Activated T-helper 1 cell treated with Interleukin-2 at 50 U/mL for 16 hours (primary cell): ENCODE data around the gene ZNF511.

Source experiments
- DNase-seq: peaks from one replicate; pipeline ENCODE4 v3.0.0-alpha.2; 2020; ENCODE audit warnings: low read depth

ZNF511 gene

GRCh38 chr10:133292919-133293809, 15.6 kb upstream of the ZNF511 start:
- no peak for DNase-seq

- no peak for DNase-seq
Measured at GRCh38 chr10:133293810-133294119, 14.9 kb upstream of the ZNF511 start.

DNA sequence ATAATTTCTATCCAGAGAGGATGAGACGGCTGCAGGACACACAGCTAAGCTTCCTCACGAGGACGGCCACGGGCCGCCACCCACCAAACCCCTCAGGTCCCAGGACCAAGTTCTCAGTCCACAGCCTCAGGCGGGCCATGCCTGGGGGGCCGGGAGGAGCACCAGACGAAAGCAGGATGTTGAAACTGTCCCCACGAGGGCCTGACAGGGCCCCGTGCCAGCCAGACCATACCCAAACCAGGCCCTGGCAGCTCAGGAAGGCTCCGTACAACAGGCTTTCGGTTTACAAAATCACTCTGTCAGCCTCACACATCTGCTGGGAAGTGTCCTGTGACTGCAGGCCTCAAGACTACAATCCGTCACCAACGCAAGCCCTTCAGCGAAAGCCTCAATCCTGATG, 14.5 kb upstream of the ZNF511 start:
- DNase-seq = no peak

DNA sequence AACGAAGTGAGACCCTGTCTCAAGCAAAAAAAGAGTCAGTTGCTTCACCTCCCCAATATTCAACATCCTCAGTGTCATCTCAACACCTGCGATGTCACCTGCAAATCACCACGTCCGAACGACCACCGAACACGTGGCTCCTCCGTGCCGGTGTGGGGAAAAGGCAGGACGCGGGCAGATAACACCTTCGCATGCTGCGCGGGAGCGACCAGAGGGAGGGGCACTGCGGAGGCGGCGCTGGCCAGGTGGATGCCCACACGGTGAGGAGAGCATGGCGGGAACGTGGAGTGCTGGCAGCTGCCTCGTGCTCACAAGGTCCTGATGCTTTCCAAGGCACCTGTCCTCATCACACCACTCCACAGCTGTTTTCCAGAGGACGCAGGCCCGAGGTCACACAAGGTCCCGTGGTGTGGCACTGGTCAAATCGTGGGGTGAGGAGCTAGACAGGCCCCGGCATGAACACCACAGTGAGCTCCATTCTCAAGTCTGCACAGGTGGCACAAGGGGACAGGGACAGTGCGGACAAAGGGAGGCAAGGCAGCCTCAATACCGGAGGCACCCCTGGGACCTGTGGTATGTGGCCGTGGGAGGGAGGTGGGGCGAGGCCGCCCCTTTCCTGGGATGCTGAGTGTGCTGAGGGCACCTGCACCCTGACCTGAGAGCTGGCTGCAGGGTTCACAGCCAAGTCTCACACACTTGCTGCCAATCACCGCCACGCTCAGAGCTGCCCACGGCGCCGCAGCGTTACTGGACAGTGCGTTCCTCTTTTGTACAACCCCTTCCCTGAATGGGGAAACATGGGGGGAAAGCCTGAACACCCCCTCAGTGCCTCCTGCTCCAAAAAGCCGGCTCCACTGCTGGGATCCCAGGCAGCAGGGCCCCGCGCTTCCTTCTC, 13.0 kb upstream of the ZNF511 start:
- no peak for DNase-seq

DNA sequence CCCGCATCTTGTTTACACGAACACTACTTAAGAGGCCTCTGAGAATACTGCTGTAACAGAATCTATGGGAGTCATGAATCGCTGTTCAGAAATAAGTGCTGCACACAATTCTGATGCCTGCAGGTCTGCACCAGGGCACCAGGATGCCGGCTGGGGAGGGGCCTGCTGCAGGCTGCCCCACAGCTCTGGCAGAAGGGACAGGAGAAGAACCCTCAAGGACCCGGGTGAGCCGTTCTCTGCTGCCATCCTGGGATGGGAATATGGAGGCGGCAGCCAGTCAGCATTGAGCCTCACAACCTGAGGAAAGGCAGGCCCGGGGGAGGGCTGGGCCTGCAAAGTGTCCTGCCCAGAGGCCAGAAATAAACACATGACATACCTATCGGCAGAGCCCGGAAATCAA, 11.2 kb upstream of the ZNF511 start:
- DNase-seq = no peak

DNA sequence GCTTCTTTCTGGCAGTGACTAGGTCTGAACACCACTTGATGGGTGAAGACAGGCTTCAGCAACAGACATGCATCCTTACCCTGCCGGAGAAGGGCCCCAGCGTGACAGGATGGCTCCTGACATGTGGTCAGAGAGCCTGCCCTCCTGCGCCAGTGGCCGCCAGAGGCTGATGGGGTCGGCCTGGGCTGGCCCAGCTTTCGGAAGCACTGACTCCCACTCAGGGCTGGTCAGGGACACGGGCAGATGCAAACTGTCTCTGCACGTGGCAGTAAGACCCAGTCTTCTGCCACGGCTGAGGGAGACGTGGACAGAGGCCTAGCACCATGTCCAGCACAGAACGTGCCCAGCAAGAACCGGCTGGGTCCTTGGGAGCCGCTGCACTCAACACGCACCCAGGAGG, 10.2 kb upstream of the ZNF511 start:
- DNase-seq = no peak

DNA sequence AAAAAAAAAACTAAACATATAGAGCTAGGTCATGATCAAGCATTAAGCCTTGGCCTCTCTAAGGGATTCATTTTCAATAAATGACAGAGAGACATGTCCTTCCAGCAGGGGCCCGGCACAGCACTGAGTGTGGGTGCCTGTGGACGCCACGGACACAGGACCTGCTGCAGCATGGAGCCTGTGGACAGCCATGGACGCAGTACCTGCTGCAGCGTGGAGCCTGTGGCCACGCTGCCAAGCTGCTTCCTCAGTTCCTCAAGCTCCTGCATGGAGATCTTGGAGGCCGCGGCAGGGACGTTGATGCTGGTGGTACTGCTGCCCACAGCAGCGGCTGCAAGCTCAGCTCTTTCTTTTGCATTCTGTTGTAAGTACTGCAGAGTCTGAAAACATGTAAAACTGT, 9.5 kb upstream of the ZNF511 start:
- DNase-seq = no peak

GRCh38 chr10:133299738-133300137, 9.0 kb upstream of the ZNF511 start:
- no peak for DNase-seq

DNA sequence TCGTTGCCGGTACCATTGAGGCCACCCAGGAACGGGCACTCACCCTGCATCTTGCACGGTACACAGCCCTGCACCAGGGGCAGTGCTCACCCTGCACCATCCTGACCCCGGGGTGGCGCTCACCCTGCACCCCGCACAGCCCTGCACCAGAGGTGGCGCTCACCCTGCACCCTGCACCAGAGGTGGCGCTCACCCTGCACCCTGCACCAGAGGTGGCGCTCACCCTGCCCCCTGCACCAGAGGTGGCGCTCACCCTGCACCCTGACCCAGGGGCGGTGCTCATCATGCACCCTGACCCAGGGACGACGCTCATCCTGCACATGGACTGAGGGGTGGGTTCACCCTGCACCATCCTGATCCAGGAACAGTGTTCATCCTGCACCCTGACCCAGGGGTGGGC, 6.5 kb upstream of the ZNF511 start:
- no peak for DNase-seq

DNA sequence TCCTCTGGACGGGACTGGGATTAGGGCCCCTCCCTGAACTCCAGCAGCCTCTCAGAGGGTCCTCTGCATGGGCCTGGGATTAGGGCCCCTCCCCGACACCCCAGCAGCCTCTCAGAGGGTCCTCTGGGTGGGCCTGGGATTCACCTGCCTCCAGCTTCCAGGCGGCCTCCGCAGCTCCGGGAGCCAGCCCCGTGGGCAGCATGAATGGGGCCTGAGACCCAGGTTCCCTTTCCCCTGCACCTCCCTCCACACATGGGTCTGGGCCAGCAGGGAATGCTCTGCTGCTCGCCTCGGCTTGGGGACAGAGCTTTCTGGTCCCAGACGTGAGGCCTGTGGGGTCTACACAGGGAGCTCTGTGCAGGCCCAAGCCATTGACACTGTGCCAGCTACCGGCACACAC, 5.5 kb upstream of the ZNF511 start:
- DNase-seq = no peak

- no peak for DNase-seq
Measured at GRCh38 chr10:133306097-133306476, 2.6 kb upstream of the ZNF511 start.

DNA sequence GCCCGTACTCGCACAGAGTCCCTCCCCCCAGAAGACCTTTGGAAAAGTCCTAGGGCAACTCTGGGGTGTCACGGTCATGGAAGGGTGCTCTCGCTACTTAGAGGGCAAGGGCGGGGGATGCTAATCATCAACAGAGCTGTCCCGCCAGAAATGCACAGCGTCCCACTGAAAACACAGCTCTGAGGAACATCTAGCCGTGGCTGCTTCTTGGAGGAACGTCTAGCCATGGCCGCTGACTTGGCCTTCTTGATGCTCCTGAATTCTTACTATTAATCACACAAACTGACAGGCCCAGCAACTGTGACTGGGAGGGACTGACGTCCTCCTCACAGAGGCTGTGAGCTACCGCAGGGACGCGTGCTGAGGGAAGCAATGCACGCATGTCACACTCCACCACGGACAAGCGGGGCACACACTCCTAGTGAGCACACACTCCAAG, 1.8 kb upstream of the ZNF511 start:
- no peak for DNase-seq

- DNase-seq = peak; percentile 71
Measured at GRCh38 chr10:133307776-133308420, 816 bp upstream of the ZNF511 start.

- peak; percentile 86 for DNase-seq
Measured at GRCh38 chr10:133309100-133309719, 496 bp downstream of the ZNF511 start.

- DNase-seq = no peak
Measured at GRCh38 chr10:133309720-133310398, 1.1 kb downstream of the ZNF511 start.

GRCh38 chr10:133310399-133310755, 1.7 kb downstream of the ZNF511 start:
- DNase-seq = no peak

GRCh38 chr10:133310789-133311188, 2.1 kb downstream of the ZNF511 start:
- no peak for DNase-seq

- no peak for DNase-seq
Measured at GRCh38 chr10:133311570-133311969, 2.9 kb downstream of the ZNF511 start.

DNA sequence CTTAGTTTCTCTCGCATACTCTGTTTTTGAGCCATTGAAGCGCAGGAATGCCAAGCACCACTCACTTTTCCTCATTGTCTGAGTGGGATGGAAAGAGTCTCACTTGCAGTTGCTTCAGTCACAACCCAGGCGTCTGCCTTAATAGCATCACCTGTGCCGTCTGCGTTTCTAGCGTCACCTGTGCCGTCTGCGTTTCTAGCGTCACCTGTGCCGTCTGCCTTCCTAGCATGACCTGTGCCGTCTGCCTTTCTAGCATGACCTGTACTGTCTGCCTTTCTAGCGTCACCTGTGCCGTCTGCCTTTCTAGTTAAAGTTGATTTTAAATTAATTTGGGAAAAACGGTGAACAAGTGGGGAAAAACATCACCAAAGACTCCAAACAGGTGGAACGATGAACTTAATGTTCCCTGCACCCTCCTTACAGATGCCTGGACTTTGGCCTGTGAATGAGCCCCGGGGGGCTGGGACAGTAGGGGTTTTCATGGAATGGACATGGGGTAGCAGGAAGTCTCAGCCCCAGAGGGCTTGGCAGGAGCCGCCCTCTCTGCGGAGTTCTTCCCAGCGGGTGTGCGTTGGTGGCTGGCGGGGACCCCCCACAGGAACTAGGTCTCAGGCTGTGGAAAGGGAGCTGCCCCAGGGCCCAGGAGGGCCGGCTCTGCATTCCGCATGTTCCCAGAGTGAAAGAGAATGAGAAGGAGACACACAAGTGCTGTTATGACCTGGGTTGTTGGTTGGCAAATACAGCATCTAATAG, 3.5 kb downstream of the ZNF511 start:
- no peak for DNase-seq

- no peak for DNase-seq
Measured at GRCh38 chr10:133312769-133313145, 4.0 kb downstream of the ZNF511 start.

GRCh38 chr10:133313192-133313591, 4.5 kb downstream of the ZNF511 start:
- DNase-seq = no peak
